ENCODE results near the gene FBXW7.
A peak's percentile ranks its signal among the peaks of the same experiment; 100 is the strongest.

The FBXW7 gene

DNA sequence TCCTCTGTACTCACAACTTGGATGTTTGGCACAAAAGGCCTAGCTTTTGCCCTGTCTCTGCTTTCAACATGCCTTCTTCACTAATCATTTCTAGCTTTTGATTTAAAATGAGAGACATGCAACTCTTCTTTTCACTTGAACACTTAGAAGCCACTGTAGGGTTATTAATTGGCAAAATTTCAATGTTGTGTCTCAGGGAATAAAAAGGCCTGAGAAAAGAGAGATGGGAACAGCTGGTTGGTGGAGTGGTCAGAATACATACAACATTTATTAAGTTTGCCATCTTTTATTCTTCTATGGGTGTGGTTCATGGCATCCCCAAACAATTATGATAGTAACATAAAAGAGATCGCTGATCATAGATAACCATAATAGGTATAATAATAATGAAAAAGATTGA lies 114.3 kb downstream of the FBXW7 start:
- no peak for DNase-seq

DNA sequence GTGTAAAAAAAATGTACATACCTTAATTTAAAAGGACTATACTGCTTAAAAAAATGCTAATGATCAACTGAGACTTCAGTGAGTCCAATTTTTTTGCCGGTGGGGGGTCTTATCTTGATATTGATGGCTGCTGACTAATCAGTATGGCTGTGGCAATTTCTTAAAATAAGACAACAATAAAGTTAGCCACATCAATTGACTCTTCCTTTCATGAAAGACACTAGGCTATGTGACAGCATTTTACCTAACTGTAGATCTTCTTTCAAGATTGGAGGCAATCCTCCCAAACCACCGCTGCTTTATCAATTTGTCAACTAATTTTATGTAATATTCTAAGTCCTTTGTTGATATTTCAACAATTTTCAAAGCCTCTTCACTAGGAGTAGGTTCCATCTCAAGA lies 116.1 kb downstream of the FBXW7 start:
- DNase-seq: no peak

DNA sequence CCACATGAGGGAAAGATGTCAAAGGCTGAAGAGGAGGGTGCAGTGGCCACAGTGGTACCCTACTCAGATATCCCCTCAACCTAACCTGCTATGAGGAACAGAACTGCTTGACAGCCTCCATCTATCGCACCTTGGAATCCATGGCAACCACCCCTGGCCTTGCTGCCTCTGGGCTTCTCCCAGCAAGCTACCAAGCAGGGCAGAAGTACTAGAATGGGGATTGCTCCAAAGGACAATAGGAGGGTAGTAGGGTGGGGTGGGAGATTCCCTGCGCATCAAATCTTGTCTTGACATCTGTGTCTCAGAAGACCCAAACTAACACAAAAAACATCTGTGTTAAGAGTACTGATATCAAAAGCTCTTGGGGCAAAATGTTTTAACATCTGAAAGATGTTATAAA lies 118.2 kb downstream of the FBXW7 start:
- DNase-seq: no peak

DNA sequence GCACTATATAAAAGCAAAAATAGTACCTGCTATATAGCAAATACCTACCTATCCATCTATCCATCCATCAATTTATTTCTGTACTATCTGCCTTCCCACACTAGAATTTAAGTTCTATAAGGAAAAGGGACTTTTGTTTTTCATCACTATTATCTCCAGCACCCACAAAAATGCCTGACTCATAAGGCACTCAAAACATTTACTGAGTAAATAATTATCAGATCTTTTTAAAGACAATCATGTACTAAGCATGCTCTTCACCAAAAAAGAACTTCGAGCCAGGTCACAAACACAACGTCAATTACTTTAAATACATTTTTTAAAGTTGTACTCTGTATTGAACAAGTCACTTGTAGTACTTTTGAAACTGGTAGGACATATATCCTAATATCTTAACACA lies 119.9 kb downstream of the FBXW7 start:
- no peak for DNase-seq

DNA sequence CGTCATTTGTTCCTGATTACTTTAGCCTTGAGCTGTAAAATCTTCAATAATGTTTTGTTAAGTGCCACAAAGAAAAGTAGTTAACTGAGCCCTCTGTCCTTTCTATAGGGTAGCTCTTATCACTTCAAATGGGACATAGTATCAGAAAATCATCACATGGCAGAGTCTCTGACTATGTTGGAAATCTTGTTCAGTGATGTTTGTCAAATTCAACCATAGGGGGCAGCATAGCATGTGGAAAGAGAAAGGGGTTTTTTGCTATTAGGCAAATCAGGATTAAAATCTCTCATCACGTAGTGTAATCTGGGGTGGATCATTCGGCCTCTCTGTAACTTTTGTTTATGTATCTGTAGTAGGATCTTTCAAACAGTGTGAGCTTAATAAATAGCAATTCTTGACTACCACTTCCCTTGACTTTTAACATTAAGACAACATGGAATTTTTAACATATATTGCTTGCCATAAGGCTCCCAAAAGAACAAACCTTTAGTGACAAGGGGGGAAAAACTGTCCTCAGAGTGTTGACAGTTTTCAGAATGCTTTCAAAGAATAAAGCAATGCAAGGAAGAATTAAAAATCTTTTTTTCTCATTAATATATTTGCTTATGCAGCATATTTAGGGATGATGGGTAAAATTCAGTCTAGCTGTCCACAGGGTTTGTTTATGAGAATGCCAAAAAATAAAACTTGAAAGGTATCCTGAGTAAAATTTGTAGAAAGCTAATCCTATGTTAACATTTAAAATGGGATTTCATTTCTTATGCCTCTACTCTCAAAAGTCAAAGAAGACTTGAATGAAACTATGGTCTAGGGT lies 127.2 kb downstream of the FBXW7 start:
- DNase-seq: no peak

DNA sequence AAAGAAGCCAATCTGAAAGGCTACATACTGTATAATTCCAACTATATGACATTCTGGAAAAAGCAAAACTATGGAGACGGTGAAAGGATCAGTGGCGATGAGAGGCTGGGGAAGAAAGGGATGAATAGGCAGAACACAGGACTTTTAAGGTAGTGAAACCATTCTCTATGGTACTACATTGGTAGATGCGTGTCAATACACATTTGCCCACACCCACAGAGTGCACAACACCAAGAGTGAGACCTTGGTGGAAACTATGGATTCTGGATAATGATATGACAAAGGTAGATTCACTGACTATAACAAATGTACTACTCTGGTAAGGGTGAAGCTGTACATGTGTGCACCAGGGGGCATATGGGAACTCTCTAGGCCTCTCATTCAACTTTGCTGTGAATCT lies 134.5 kb downstream of the FBXW7 start:
- DNase-seq: no peak

DNA sequence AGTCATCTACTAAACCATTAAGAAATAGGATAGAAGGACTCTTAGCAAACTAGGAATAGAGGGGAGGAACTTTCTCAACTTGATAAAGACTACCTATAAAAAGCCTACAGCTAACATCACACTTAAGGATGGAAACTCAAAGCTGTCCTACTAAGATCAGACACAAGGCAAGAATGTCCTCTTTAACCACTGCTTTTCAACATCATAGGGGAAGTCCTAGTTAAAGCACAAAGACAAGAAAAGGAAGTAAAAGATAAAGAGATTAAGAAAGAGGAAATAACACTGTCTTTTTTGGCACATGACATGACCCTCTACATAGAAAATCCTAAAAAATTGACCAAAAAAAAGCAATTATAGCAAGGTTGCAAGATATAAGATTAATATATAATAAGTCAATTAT lies 136.6 kb downstream of the FBXW7 start:
- peak; percentile 93 for DNase-seq

DNA sequence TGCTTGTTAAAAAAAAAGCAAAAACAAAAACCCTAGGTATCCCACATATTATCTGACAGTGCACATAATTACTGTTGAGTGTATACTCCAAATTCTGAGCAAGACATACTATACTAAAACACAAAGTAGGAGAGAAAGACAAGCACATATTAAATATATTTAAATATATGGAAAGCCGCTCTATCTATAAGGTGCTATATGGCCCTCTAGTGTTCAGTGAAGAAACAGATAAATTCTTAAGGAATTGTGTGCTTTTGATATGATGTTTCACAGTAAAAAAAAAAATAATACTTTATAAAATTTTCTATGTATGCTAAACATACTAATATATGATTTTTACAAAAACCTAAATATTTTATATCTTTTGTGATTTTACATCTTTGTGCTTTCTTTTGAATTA lies 137.8 kb downstream of the FBXW7 start:
- no peak for DNase-seq

DNA sequence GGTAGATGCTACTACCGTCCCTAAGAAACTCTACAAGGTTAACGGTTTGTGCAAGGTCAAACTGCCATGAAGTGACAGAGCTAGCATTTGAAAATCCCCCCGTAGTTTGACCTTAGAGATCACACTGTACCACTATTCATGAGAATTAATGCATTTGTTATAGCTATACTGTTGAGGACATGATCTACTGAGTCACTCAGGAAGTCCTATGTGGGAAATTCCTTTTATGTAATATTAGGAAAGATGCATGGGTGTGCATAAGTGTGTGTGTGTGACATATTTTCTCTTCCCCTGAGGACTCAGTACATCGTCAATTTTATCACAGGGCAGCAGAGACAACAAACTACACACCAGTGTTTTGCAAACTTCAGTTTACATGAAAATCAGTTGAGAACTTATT lies 141.1 kb downstream of the FBXW7 start:
- no peak for DNase-seq

DNA sequence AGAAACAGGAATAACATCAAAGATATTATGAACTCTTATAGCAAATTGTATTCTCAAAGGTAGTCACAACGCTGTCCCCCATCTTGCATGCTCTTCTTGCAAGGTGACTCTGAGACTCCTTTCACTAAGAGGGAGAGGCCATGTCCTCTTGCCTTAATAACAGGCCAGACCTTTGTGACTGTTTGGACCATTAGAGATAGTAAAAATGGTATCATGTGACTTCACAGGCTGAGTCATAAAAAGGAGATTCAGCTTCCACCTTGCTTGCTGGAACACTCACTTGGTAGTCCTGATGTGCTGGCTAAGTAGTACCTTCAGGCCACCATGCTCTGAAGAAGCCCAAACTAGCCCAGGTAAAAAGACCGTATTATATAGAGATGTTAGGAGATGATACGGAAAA lies 143.8 kb downstream of the FBXW7 start:
- DNase-seq: no peak

DNA sequence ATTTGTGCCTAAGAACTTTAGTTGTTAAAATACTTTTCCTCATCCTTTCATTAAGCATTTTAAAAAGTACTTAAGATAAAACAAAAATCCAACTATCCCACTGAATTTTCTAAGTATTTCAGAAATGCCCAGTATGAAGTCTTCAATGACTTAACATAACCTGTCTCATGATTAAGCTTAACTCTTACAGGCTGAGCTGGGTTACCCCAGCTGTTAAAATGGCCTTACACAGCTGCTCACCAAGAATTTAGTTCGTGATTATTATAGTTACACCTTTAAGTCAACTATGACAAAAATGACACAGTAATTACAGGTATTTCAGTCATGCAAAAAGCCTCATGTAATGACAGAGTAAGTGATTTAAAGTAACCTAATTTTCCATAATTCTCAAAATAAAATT lies 145.7 kb downstream of the FBXW7 start:
- no peak for DNase-seq

DNA sequence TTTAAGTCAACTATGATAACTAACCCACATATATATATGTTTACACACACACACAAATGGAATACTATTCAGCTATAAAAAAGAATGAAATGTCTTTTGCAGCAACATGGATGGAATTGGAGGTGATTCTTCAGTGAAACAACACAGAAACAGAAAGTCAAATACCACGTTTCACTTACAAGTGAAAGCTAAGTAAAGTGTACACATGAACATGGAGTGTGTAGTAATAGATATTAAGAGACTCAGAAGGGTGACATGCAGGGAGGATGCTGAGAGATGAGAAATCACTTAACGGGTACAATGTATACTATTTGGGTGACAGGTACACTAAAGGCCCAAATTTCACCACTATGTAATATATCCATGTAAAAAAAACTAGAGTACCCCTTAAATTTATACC lies 146.5 kb downstream of the FBXW7 start:
- no peak for DNase-seq

DNA sequence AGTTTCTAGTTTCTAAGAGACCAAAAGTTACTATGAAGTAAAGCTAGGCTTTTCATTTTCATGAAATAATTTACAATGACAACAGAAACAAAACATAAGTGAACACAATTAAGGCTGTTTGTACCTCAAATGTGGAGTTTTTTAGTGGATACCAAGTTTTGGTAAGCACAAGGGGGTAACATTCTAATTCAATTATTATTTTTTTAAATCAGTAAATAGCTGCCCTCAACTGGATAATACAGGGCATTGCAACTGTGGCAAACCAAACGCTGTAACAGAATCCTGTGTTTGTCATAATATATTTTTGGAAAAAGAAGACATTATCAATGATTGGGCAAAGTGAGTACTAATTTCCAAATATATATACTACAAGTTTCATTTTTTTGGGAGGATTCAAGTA lies 150.3 kb downstream of the FBXW7 start:
- DNase-seq: no peak

DNA sequence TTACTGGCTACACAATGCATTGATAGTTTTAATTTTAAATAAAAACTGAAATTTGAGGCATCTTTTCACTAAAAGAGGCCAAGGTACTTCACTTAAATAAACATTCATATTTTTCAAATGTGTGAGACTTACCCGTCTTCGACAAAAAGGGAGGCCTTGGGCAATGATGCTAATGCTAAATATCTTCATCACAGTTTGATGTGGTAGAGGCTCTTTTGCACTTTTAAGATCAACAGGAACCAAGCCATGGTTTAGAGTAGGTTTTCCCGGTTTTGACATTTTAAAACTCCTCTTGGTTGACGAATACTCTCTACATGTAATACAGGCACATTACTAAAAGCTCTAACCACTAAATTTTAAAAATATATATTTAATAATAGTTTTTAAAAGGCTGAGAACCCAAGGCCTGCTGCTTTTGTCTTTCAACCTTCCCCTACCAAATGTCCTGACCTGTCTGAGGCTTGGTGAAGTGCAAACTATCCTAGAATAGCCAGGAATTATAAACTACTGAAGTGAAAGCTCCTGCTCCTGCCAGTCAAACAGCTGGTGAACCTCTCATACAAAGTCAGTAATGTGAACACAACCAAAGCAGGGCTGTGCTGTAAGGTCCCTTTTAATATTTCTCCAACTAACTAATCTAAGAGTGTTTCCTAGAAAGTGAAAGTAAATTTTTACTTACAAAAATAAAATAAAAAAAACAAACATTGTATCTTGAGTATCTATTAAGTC lies 153.7 kb downstream of the FBXW7 start:
- no peak for DNase-seq

DNA sequence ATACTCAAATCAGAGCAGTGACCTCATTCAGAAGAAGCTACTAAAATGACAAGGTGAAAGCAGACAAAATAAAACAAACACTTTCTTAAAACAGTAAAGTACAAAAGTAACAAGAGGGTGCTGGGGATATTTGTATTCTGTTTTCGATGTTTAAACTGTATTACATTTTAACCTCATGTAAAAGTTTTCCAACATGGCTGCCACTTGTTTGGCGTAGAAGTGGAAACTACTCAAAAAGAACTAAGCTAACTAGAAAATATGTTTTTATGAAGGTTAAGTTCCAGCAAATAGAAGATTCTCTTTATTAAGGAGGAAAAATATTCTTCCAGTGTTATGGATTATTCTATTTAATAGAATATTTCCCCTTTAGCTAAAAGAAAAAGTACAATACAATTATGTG lies 155.0 kb downstream of the FBXW7 start:
- no peak for DNase-seq

DNA sequence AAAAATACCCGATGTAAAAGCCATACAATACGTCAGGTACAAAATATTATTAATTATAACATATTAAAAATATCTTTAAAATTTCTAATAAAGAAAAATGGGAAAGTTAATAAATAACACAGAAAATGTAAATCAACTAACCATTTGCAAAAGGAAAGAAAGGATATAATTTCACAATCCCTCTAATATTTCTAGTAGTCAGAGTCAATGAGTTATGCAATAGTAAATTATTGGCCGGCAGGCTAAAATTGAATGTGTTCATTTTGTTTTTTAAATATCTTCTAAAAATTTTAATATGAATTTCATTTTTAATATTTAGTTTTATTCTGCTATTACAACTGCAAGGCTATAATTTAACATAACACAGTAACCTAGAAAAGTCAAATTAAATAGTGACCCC lies 155.7 kb downstream of the FBXW7 start:
- DNase-seq: no peak

DNA sequence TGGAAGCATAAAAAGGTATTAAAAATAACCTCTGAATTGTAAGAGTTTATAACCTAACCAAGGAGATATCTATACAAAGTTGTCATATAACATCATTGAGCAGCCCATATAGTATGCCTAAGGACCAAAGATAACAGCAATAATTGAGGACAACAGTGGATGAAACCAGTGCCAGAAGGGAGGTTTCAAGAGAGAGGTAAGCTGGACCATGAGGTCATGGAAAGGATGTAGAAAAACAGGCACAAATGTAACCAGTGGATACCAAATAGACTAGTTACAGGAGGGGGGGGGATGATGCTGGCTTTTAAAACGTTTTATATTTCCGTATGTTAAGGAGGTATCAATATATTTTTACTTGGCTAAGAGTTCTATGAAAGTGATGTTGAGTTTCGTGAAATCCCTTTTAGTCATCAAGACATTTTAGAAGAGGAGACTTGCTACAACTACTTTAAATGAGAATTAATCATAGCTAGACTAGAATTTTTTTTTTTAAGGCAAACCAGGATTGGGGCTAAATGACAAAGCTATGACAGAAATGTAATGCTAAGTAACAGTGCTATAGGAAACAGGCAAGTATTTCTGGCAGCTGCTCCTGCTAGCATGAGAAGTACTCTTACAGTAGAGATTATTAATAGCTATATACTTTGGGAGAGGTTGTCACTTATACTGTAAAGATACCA lies 161.1 kb downstream of the FBXW7 start:
- no peak for DNase-seq

DNA sequence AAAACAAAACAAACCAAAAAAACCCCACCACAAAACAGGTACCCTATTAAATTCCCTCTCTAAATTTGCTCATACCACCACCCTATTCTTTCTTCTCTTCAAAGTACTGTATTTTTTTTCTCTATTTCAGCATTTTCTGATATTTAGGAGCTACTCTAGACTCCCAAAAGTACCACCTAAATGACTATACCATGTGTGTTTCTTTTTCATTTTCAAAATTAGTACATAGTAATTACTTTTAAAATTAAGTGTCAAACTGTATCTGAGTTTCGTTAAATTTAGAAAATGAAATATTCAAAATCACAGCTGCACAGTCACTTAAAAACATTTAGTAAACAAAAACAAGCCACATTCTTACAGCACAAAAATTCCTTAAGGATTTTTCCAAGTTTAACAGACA lies 161.7 kb downstream of the FBXW7 start:
- DNase-seq: no peak

DNA sequence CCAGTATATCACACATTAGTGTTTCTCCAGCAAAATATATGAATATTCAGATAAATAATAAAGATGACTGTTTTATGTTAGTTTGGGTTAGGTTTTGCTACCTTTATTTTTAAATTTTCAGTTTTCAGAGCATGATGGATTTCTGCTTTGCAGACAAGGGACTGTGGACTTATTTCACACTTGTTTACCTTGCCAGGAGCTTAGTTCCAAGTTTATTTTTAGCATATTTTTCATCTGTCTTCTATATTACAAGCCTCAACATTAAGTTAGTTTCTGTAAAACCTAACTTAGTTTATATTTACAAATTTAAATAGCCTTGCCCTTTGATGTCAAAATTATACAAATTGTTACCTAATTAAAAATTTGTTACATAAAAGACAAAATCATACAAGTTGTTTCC lies 163.4 kb downstream of the FBXW7 start:
- DNase-seq: no peak

DNA sequence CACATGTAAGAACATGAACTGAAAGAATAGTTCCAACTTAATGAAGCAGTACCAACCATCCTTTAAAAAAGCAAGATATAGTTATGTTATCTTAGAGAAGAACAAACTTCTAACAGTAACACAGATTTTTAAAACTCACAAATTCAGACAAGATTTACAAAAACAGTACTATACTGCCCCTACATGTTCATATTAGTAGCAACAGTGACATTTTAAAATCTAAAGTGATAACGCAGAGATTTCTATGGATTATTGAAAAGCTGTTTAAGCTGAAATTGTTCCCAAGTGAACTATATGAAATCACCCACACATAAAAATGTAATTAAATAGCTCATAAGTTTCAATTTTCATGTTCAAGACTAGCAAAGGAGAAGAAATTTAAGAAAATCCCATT lies 166.0 kb downstream of the FBXW7 start:
- no peak for DNase-seq

DNA sequence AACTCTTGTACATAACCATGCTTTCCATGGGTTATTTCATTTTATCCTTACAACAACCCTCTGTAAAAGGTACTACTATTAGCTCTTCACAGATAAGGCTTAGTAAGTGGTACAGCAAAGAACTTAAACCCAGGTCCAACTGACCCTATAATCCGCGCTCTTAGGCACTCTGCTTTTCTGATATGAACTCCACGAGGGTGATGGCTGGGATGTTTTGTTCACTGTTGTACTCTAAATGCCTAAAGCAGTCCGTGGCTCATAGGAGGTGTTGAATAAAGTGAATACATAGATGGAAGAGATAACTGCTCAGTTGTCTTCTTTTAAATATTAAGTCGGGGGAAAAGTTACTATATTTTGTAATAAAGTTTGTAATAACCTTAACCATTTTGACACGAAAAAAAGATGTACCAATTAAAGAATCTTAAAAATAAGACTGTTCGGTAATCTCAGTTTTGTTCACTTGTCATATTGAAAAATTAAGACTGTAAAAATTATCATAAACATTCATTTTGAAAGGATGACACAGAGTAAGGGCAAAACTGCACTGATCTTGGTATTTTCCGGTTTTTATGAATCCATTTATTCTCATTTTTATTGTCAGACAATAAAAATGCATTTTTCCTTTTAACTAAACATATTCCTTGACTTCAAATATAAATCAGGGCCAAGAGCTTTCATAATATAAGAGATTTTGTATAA lies 166.5 kb downstream of the FBXW7 start:
- no peak for DNase-seq

DNA sequence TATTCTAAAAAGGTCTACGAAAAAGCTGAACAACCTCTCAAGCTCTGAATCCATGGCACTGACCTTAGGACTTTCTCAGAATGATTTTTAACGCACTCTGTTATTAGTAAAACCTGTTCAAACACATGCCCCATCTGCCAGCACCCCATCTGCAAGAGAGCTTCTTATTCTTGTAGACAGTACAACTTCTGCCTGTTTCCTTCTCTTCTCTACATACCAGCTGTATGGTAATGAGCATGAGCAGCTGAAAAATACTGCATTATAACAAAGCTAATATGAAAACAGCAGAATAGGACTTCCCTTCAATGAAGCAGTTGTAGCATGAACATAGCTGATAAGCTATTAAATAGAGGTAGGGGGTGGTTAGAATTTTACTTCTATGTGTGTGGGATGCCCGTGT lies 167.9 kb downstream of the FBXW7 start:
- no peak for DNase-seq

DNA sequence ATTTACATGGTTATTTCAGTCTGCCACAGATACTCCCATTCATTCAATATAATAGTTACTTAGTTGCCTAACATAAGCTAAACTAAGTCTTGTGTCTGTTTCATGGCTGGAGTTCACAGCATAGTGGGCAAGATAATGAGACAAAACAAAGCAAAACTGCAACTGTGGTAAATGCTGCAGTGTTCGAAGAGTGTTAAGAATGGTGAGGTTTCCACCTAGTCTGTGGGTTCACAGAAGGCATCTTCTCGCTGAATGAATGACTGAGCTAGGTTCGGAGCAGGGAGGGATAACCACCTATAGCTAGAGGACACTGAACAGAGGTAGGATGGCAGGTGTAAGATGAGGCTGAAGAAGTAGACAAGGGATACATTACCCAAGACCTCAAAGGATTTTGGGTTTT lies 171.0 kb downstream of the FBXW7 start:
- no peak for DNase-seq

DNA sequence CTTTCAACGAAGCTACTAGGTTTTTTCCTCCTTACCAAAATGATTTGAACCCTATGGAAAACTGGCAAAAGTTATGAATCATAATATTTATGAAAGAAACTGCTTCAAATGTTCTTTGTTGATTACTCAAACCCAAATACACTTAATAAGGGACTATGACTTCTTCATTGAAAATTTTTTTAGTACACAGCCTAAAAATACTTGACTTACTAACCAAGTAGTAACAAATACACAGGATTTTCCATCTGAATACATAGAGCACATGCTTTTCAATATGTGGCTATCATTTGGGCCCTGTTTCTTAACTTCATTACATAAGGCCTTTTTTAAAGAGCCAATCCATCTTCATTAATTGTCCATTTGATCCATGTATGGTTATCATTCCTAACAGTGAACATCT lies 171.5 kb downstream of the FBXW7 start:
- DNase-seq: no peak

Data from GF-D8 (cell line).